Panc1 (cell line): ENCODE data around the gene FAM168B. TPM values are rescaled to one million over a fixed set of nuclear protein-coding genes. Genes with fewer than 3 reads are reported as not detected.

ENCODE experiments used
- ATAC-seq: fragments of 200-7000 bp; cut with Tn5 transposase; 2 replicates; pipeline ENCODE4 v1.9.1; 2020; ENCODE audit warnings: mild to moderate bottlenecking, moderate library complexity
- BruUV-seq: library from RNA; stranded (reverse); fragments of 400-500 nt; replicated peaks from 2 replicates; lab custom pipeline; 2021; lab: Mats Ljungman, UMichigan
- CTCF ChIA-PET: fragments of 300-600 bp; sonication (Branson Sonifier 250); formaldehyde crosslinking; loops from one replicate; lab custom pipeline; 2022; ENCODE audit warnings: antibody characterized with exemption; lab: Charles Lee
- POLR2A ChIA-PET: fragments of 300-600 bp; sonication (Branson Sonifier 250); formaldehyde crosslinking; loops from one replicate; lab custom pipeline; 2022; ENCODE audit warnings: antibody characterized with exemption; lab: Charles Lee
- DNase-seq: peaks from one replicate; pipeline ENCODE4 v3.0.0-alpha.2; 2010; ENCODE audit warnings: low read depth, low spot score
- H3K27ac ChIP-seq: 2 replicates; pipeline ENCODE4 v1.5.1; 2011; ENCODE audit warnings: mild to moderate bottlenecking, low read length, inconsistent platforms
- H3K27me3 ChIP-seq: fragments of 200-500 bp; sonication (Bioruptor generic); 2 replicates; pipeline ENCODE4 v1.6.0; 2014; ENCODE audit warnings: low read length, inconsistent platforms; ENCODE audit not compliant: control insufficient read depth, insufficient read depth
- H3K36me3 ChIP-seq: fragments of 200-500 bp; sonication (Bioruptor generic); 2 replicates; pipeline ENCODE4 v1.5.1; 2014; ENCODE audit warnings: inconsistent platforms, mild to moderate bottlenecking, low read length, moderate library complexity; ENCODE audit not compliant: control insufficient read depth, insufficient read depth
- H3K4me1 ChIP-seq: 2 replicates; pipeline ENCODE4 v1.5.1; 2011; ENCODE audit warnings: inconsistent platforms, mild to moderate bottlenecking, low read length, moderate library complexity; ENCODE audit not compliant: control insufficient read depth, insufficient read depth
- H3K4me3 ChIP-seq, 2 experiments: 2 replicates each; pipeline ENCODE4 v1.5.1; 2011 to 2012; ENCODE audit warnings: low read depth in 2 of 2, low read length in 2 of 2, mild to moderate bottlenecking in 2 of 2, inconsistent platforms in 1 of 2, moderate library complexity in 1 of 2
- H3K9me3 ChIP-seq: fragments of 200-500 bp; sonication (Bioruptor generic); 2 replicates; pipeline ENCODE4 v1.5.1; 2014; ENCODE audit warnings: low read depth, mild to moderate bottlenecking, inconsistent platforms, low read length, moderate library complexity; ENCODE audit not compliant: control insufficient read depth, insufficient read depth
- CTCF ChIP-seq: fragments of 450-650 bp; IDR thresholded peaks from 2 replicates; pipeline ENCODE4 v1.5.1; 2017; ENCODE audit warnings: mild to moderate bottlenecking
- POLR2AphosphoS5 ChIP-seq: IDR thresholded peaks from 2 replicates; pipeline ENCODE4 v1.6.1; 2012; ENCODE audit warnings: mild to moderate bottlenecking, low read depth, low read length, moderate library complexity
- REST ChIP-seq, 2 experiments: IDR thresholded peaks; 2 replicates each; pipeline ENCODE4 v1.6.1; 2011 to 2012; ENCODE audit warnings: low read depth in 2 of 2, control low read depth in 1 of 2, low read length in 1 of 2, mild to moderate bottlenecking in 1 of 2, moderate library complexity in 1 of 2; ENCODE audit not compliant: insufficient read depth in 1 of 2
- SIN3A ChIP-seq: IDR thresholded peaks from 2 replicates; pipeline ENCODE4 v1.6.1; 2012; ENCODE audit warnings: low read depth, mild to moderate bottlenecking, low read length, moderate library complexity, borderline replicate concordance; ENCODE audit not compliant: insufficient read depth
- TCF7L2 ChIP-seq: IDR thresholded peaks from 2 replicates; pipeline ENCODE4 v1.6.1; 2011; ENCODE audit warnings: mild to moderate bottlenecking, low read depth, low read length, inconsistent platforms
- in situ Hi-C: cut with HindIII; loops from 2 replicates; pipeline ENCODE4 v1.10.0; 2016; ENCODE audit warnings: low sequenced_read_pairs, low pct_unique_long_range_greater_than_20kb
- intact Hi-C: fragments of 100-400 bp; cut with micrococcal nuclease; formaldehyde crosslinking; loops from one replicate; pipeline ENCODE4 v1.10.0; 2022; ENCODE audit not compliant: unreplicated experiment
- total RNA-seq: library from RNA; stranded (reverse); gene quantifications from one replicate; pipeline ENCODE4 v1.2.1, GENCODE V29; 2021; ENCODE audit not compliant: unreplicated experiment

The FAM168B gene
- total RNA-seq, 1 experiment from 2014 or later = 137 TPM

GRCh38 chr2:131014141-131014540, 79.1 kb downstream of the FAM168B start:
- H3K36me3 ChIP-seq = no peaks in the 10 kb centered on the region
- H3K27ac ChIP-seq = no peak overlapping the region
- TF ChIP-seq POLR2AphosphoS5 (no peak), SIN3A (no peak), TCF7L2 (no peak), CTCF (no peak), REST (IDR thresholded peaks at IDR 0.05; ENCODE audit: insufficient read depth in 1 of 2, low read depth in 2 of 2, low read length in 1 of 2) (no peak)
- no TSS peak for BruUV-seq
- H3K4me1 ChIP-seq = peaks cover 15% of the 10 kb centered on the region
- CTCF ChIA-PET = no interaction called here
- intact Hi-C loops (no loop called here), in situ Hi-C loops (no loop called here)
- H3K9me3 ChIP-seq = no peaks in the 10 kb centered on the region
- POLR2A ChIA-PET = no interaction called here
- ATAC-seq = no peak
- no peak overlapping the region for H3K4me3 ChIP-seq
- DNase-seq = no peak
- no peaks in the 10 kb centered on the region for H3K27me3 ChIP-seq

GRCh38 chr2:131011486-131011885, 81.8 kb downstream of the FAM168B start:
- Histone ChIP-seq H3K36me3 (no peaks in the 10 kb centered on the region), H3K4me3 (no peak overlapping the region), H3K27me3 (no peaks in the 10 kb centered on the region), H3K27ac (no peak overlapping the region), H3K4me1 (peaks cover 3% of the 10 kb centered on the region), H3K9me3 (no peaks in the 10 kb centered on the region)
- ChIA-PET CTCF (no interaction called here), POLR2A (interaction anchor here (0.6 kb wide), 1 partner anchor 48 kb away, joined by 3 read pairs; no protein-coding TSS in a partner anchor)
- intact Hi-C loops (no loop called here), in situ Hi-C loops (no loop called here)
- no TSS peak for BruUV-seq
- no peak for DNase-seq
- TF ChIP-seq CTCF (no peak), REST (IDR thresholded peaks at IDR 0.05; ENCODE audit: insufficient read depth in 1 of 2, low read depth in 2 of 2, low read length in 1 of 2) (no peak), POLR2AphosphoS5 (no peak), TCF7L2 (no peak), SIN3A (no peak)
- no peak for ATAC-seq
